Measurements from ENCODE around the gene NEU2. TPM values are rescaled to one million over a fixed set of nuclear protein-coding genes. Genes with fewer than 3 reads are reported as not detected.

NEU2 gene
- total and polyA plus RNA-seq, 2 of the 13 experiments (the other 11 are each of a cell fraction or from before 2014, with no cell fraction given), result not detected

GRCh38 chr2:233013027-233013461, 19.4 kb upstream of the NEU2 start, which contains the start of gene NGEF (continued):
- no peak for TF ChIP-seq ZNF800 (CRISPR knock-in tag; IDR thresholded peaks at IDR 0.05)
- TF ChIP-seq, protein P1, sequence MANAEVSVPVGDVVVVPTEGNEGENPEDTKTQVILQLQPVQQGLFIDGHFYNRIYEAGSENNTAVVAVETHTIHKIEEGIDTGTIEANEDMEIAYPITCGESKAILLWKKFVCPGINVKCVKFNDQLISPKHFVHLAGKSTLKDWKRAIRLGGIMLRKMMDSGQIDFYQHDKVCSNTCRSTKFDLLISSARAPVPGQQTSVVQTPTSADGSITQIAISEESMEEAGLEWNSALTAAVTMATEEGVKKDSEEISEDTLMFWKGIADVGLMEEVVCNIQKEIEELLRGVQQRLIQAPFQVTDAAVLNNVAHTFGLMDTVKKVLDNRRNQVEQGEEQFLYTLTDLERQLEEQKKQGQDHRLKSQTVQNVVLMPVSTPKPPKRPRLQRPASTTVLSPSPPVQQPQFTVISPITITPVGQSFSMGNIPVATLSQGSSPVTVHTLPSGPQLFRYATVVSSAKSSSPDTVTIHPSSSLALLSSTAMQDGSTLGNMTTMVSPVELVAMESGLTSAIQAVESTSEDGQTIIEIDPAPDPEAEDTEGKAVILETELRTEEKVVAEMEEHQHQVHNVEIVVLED (CRISPR knock-in tag; IDR thresholded peaks at IDR 0.05; ENCODE audit: borderline replicate concordance), result peak; percentile 54; the same call in 1 of the 2 replicates
- TF ChIP-seq SNAPC5 (CRISPR knock-in tag; IDR thresholded peaks at IDR 0.05; ENCODE audit: borderline replicate concordance), result 0 out of 2 replicates have a peak, but pooled peaks have one; percentile 48
- TF ChIP-seq ZNF530 (CRISPR knock-in tag; IDR thresholded peaks at IDR 0.05; ENCODE audit: low read depth), result no peak
- no peak for TF ChIP-seq KLF13 (CRISPR knock-in tag; IDR thresholded peaks at IDR 0.05)
- TF ChIP-seq JARID2 (CRISPR knock-in tag; IDR thresholded peaks at IDR 0.05; ENCODE audit: insufficient replicate concordance), result no peak
- peak; percentile 91 for TF ChIP-seq NFKBIZ (CRISPR knock-in tag; IDR thresholded peaks at IDR 0.05)
- TF ChIP-seq, protein P2, sequence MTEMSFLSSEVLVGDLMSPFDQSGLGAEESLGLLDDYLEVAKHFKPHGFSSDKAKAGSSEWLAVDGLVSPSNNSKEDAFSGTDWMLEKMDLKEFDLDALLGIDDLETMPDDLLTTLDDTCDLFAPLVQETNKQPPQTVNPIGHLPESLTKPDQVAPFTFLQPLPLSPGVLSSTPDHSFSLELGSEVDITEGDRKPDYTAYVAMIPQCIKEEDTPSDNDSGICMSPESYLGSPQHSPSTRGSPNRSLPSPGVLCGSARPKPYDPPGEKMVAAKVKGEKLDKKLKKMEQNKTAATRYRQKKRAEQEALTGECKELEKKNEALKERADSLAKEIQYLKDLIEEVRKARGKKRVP (CRISPR knock-in tag; IDR thresholded peaks at IDR 0.05), result peak in 1 of 2 experiments; percentile 54; a peak in 1 of 4 replicates
- TF ChIP-seq KAT2B (IDR thresholded peaks at IDR 0.05; ENCODE audit: borderline replicate concordance, low read depth, low read length), result no peak
- TF ChIP-seq PHF21A (CRISPR knock-in tag; IDR thresholded peaks at IDR 0.05), result peak; percentile 90
- TF ChIP-seq ZNF224 (CRISPR knock-in tag; IDR thresholded peaks at IDR 0.05), result 0 out of 2 replicates have a peak, but pooled peaks have one; percentile 60
- peak; percentile 76 for TF ChIP-seq PHF8 (CRISPR knock-in tag; IDR thresholded peaks at IDR 0.05)
- TF ChIP-seq SETDB1 (CRISPR knock-in tag; IDR thresholded peaks at IDR 0.05; ENCODE audit: borderline replicate concordance), result no peak
- TF ChIP-seq TOPORS (CRISPR knock-in tag; IDR thresholded peaks at IDR 0.05), result no peak
- 0 out of 2 replicates have a peak, but pooled peaks have one; percentile 33 for TF ChIP-seq ZIK1 (CRISPR knock-in tag; IDR thresholded peaks at IDR 0.05; ENCODE audit: borderline replicate concordance, low read depth)
- TF ChIP-seq ZNF207 (IDR thresholded peaks at IDR 0.05; ENCODE audit: borderline replicate concordance), result no peak
- TF ChIP-seq ZNF567 (CRISPR knock-in tag; IDR thresholded peaks at IDR 0.05; ENCODE audit: borderline replicate concordance), result no peak
- TF ChIP-seq, protein P3, sequence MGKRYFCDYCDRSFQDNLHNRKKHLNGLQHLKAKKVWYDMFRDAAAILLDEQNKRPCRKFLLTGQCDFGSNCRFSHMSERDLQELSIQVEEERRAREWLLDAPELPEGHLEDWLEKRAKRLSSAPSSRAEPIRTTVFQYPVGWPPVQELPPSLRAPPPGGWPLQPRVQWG (CRISPR knock-in tag; IDR thresholded peaks at IDR 0.05; ENCODE audit: borderline replicate concordance, low read depth), result no peak
- no peak for TF ChIP-seq E2F5 (CRISPR knock-in tag; conservative IDR thresholded peaks at IDR 0.05)
- TF ChIP-seq SIX4 (CRISPR knock-in tag; IDR thresholded peaks at IDR 0.05), result peak; percentile 56; the same call in 1 of the 2 replicates
- peak; percentile 97 for TF ChIP-seq FOXK1 (CRISPR knock-in tag; IDR thresholded peaks at IDR 0.05; ENCODE audit: borderline replicate concordance, low read depth)
- no peak for TF ChIP-seq RFX1 (IDR thresholded peaks at IDR 0.05)
- TF ChIP-seq HDAC6 (IDR thresholded peaks at IDR 0.05; ENCODE audit: low read depth, low read length), result no peak
- TF ChIP-seq MEIS1 (CRISPR knock-in tag; IDR thresholded peaks at IDR 0.05; ENCODE audit: borderline replicate concordance), result peak; percentile 70; the same call in 1 of the 2 replicates

Data from HepG2 (cell line).